GM23338 (cell line): Measurements from ENCODE around the gene AFF1. TPM values are rescaled to one million over a fixed set of nuclear protein-coding genes. Genes with fewer than 3 reads are reported as not detected.

ENCODE experiments used
- ATAC-seq: fragments of 200-7000 bp; cut with Tn5 transposase; 3 replicates; pipeline ENCODE4 v1.9.1; 2020
- DNase-seq: peaks from one replicate; pipeline ENCODE4 v3.0.0-alpha.2; 2015; ENCODE audit warnings: low spot score
- H2AFZ ChIP-seq: fragments of 200-600 bp; sonication (generic); 2 replicates; pipeline ENCODE4 v1.8.0; 2016; ENCODE audit warnings: antibody characterized with exemption, mild to moderate bottlenecking, moderate library complexity
- H3F3A ChIP-seq: fragments of 200-600 bp; sonication (generic); replicated peaks from 2 replicates; pipeline ENCODE4 v1.8.0; 2017; ENCODE audit warnings: antibody characterized with exemption, mixed run types, low read depth
- H3K27ac ChIP-seq: fragments of 200-600 bp; sonication (generic); 2 replicates; pipeline ENCODE4 v1.6.1; 2016; ENCODE audit warnings: low read depth
- H3K27me3 ChIP-seq: fragments of 200-600 bp; sonication (generic); 2 replicates; pipeline ENCODE4 v1.8.0; 2016; ENCODE audit warnings: mild to moderate bottlenecking, mixed run types, moderate library complexity; ENCODE audit not compliant: insufficient read depth
- H3K36me3 ChIP-seq: fragments of 200-600 bp; sonication (generic); 2 replicates; pipeline ENCODE4 v1.8.0; 2016; ENCODE audit warnings: mild to moderate bottlenecking; ENCODE audit not compliant: insufficient read depth
- H3K4me1 ChIP-seq: fragments of 200-600 bp; sonication (generic); 2 replicates; pipeline ENCODE4 v1.8.0; 2016; ENCODE audit warnings: mild to moderate bottlenecking, moderate library complexity; ENCODE audit not compliant: insufficient read depth
- H3K4me2 ChIP-seq: fragments of 200-600 bp; sonication (generic); 2 replicates; pipeline ENCODE4 v1.7.1; 2017; ENCODE audit warnings: mixed run types
- H3K4me3 ChIP-seq: fragments of 200-600 bp; sonication (generic); 2 replicates; pipeline ENCODE4 v1.6.1; 2016; ENCODE audit warnings: mixed run types
- H3K79me2 ChIP-seq: fragments of 200-600 bp; sonication (generic); replicated peaks from 2 replicates; pipeline ENCODE4 v1.8.0; 2017; ENCODE audit warnings: mild to moderate bottlenecking; ENCODE audit not compliant: insufficient read depth
- H3K9me2 ChIP-seq: fragments of 200-600 bp; sonication (generic); 2 replicates; pipeline ENCODE4 v1.8.0; 2017; ENCODE audit not compliant: insufficient read depth
- H4K20me1 ChIP-seq: fragments of 200-600 bp; sonication (generic); replicated peaks from 2 replicates; pipeline ENCODE4 v1.8.0; 2017; ENCODE audit warnings: mild to moderate bottlenecking; ENCODE audit not compliant: insufficient read depth
- H3K27ac Mint-ChIP-seq: 2 replicates; pipeline ENCODE4 v1.8.0; 2020; ENCODE audit warnings: inconsistent platforms, mild to moderate bottlenecking, moderate library complexity, mixed read lengths
- H3K27me3 Mint-ChIP-seq: 3 replicates; pipeline ENCODE4 v1.8.0; 2022; ENCODE audit warnings: low read depth, mild to moderate bottlenecking, moderate library complexity, mixed read lengths, inconsistent platforms; ENCODE audit not compliant: insufficient read depth, poor library complexity
- H3K36me3 Mint-ChIP-seq: 3 replicates; pipeline ENCODE4 v1.8.0; 2021; ENCODE audit warnings: low read depth, mild to moderate bottlenecking, inconsistent platforms, moderate library complexity, mixed read lengths
- H3K4me1 Mint-ChIP-seq: 3 replicates; pipeline ENCODE4 v1.8.0; 2020; ENCODE audit warnings: mild to moderate bottlenecking, inconsistent platforms, mixed read lengths
- H3K4me3 Mint-ChIP-seq: 3 replicates; pipeline ENCODE4 v1.8.0; 2021; ENCODE audit warnings: moderate library complexity, mild to moderate bottlenecking, inconsistent platforms, mixed read lengths
- H3K9me3 Mint-ChIP-seq: 3 replicates; pipeline ENCODE4 v1.8.0; 2020; ENCODE audit warnings: moderate library complexity, mild to moderate bottlenecking, inconsistent platforms, mixed read lengths
- CREB1 ChIP-seq: fragments of 250-450 bp; sonication (Bioruptor Pico); IDR thresholded peaks from 2 replicates; pipeline ENCODE4 v1.5.0; 2020; ENCODE audit warnings: low read depth, mild to moderate bottlenecking, moderate library complexity
- EZH2 ChIP-seq: fragments of 200-600 bp; sonication (generic); IDR thresholded peaks from one replicate; pipeline ENCODE4 v1.8.0; 2017; ENCODE audit warnings: antibody characterized with exemption, mild to moderate bottlenecking, low read depth; ENCODE audit not compliant: unreplicated experiment
- EZH2phosphoT487 ChIP-seq: fragments of 200-600 bp; sonication (generic); IDR thresholded peaks from one replicate; pipeline ENCODE4 v1.8.1; 2018; ENCODE audit warnings: antibody characterized with exemption; ENCODE audit not compliant: unreplicated experiment
- JUNB ChIP-seq: IDR thresholded peaks from one replicate; pipeline ENCODE4 v1.6.1; 2016; ENCODE audit warnings: antibody characterized with exemption; ENCODE audit not compliant: unreplicated experiment
- NANOG ChIP-seq: IDR thresholded peaks from 2 replicates; pipeline ENCODE4 v1.6.1; 2016; ENCODE audit warnings: antibody characterized with exemption, borderline replicate concordance
- POLR2AphosphoS5 ChIP-seq: IDR thresholded peaks from 2 replicates; pipeline ENCODE4 v1.6.1; 2016; ENCODE audit warnings: antibody characterized with exemption, low read depth
- STAT1 ChIP-seq: IDR thresholded peaks from one replicate; pipeline ENCODE4 v1.6.1; 2016; ENCODE audit warnings: antibody characterized with exemption; ENCODE audit not compliant: unreplicated experiment
- ZNF331 ChIP-seq: fragments of 250-450 bp; sonication (Bioruptor Pico); IDR thresholded peaks from 2 replicates; pipeline ENCODE4 v1.5.0; 2020; ENCODE audit warnings: low read depth, mild to moderate bottlenecking, moderate library complexity
- polyA plus RNA-seq: library from polyadenylated mRNA; unstranded; fragments of >200 nt; fragmentation: Nextera tagmentation; extraction: Ambion mirVana; gene quantifications from 2 replicates; pipeline ENCODE4 v1.2.1, GENCODE V29; 2016
- total RNA-seq: library from RNA; depleted of rRNA; stranded (reverse); fragments of >200 nt; shearing (Covaris generic); gene quantifications from 2 replicates; pipeline ENCODE4 v1.2.3, GENCODE V29; 2014
- TF ChIP-seq, protein P1 (sequence below): fragments of 250-450 bp; sonication (Bioruptor Pico); IDR thresholded peaks from 2 replicates; pipeline ENCODE4 v1.5.0; 2020; ENCODE audit warnings: mild to moderate bottlenecking, moderate library complexity
- TF ChIP-seq, protein P2 (sequence below): IDR thresholded peaks from one replicate; pipeline ENCODE4 v1.6.1; 2018; ENCODE audit warnings: antibody characterized with exemption; ENCODE audit not compliant: unreplicated experiment
- TF ChIP-seq, protein P3 (sequence below): IDR thresholded peaks from 2 replicates; pipeline ENCODE4 v1.6.1; 2016; ENCODE audit warnings: antibody characterized with exemption

Gene AFF1
- total and polyA plus RNA-seq, 2 experiments from 2014 or later: 42.6 to 67.2 TPM

- no peaks in the 10 kb centered on the region for H3F3A ChIP-seq
- peaks cover 49% of the 10 kb centered on the region for H3K4me1 ChIP-seq
- Mint-ChIP-seq H3K9me3 (no peaks in the 10 kb centered on the region; the same call in 2 of the 3 replicates), H3K4me3 (no peak overlapping the region), H3K27ac (0 out of 2 replicates have a peak overlapping the region, but pooled peaks have one; percentile 32), H3K4me1 (peaks cover 40% of the 10 kb centered on the region), H3K27me3 (peaks cover 2% of the 10 kb centered on the region), H3K36me3 (peaks cover 33% of the 10 kb centered on the region)
- H3K4me3 ChIP-seq: no peak overlapping the region
- no peak for TF ChIP-seq EZH2phosphoT487
- TF ChIP-seq CREB1 (CRISPR knock-in tag): no peak
- H3K27ac ChIP-seq: no peak overlapping the region
- no peaks in the 10 kb centered on the region; the same call in none of the 2 replicates for H4K20me1 ChIP-seq
- H2AFZ ChIP-seq: no peak overlapping the region
- ATAC-seq (no peak), DNase-seq (no peak)
- H3K27me3 ChIP-seq: no peaks in the 10 kb centered on the region
- H3K9me2 ChIP-seq: no peaks in the 10 kb centered on the region
- no peak overlapping the region for H3K4me2 ChIP-seq
- H3K79me2 ChIP-seq: peaks cover 86% of the 10 kb centered on the region
- H3K36me3 ChIP-seq: peaks cover 4% of the 10 kb centered on the region; the same call in 1 of the 2 replicates
These were observed 114.7 kb downstream of the AFF1 start for GRCh38 chr4:87049508-87049907.

DNA sequence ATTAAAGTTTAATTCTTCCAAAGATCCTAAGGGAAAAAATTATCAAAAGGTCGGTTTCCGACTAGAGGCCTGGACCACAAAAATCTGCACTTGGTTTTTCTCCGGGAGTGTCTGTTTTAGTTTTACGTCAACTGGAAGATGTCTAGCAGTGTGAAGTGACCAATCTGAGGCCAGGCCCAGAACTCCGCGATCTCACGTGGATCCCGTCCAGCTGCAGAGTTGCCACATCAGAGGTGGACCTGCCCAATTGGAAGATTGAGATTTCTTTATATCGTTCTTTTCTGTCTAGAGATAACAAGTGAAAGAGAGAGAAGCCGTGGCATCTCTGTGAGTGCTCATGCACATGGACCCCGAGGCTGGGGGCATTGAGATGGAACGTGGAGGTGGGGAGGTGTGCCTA lies 115.8 kb downstream of the AFF1 start:
- peaks cover 47% of the 10 kb centered on the region for H3K4me1 ChIP-seq
- no peaks in the 10 kb centered on the region for H3K27me3 ChIP-seq
- peaks cover 3% of the 10 kb centered on the region for H4K20me1 ChIP-seq
- DNase-seq (no peak), ATAC-seq (no peak)
- H3K27ac ChIP-seq: 0 out of 2 replicates have a peak overlapping the region, but pooled peaks have one; percentile 5
- no peak overlapping the region for H3K4me3 ChIP-seq
- Mint-ChIP-seq H3K27me3 (peaks cover 2% of the 10 kb centered on the region), H3K27ac (no peak overlapping the region), H3K4me1 (peaks cover 50% of the 10 kb centered on the region), H3K9me3 (no peaks in the 10 kb centered on the region; the same call in 2 of the 3 replicates), H3K4me3 (no peak overlapping the region), H3K36me3 (peaks cover 33% of the 10 kb centered on the region)
- H3K36me3 ChIP-seq: peaks cover 4% of the 10 kb centered on the region; the same call in 1 of the 2 replicates
- H3K9me2 ChIP-seq: no peaks in the 10 kb centered on the region
- no peak overlapping the region for H2AFZ ChIP-seq
- no peak overlapping the region for H3K4me2 ChIP-seq
- peaks cover 86% of the 10 kb centered on the region for H3K79me2 ChIP-seq
- H3F3A ChIP-seq: no peaks in the 10 kb centered on the region
- TF ChIP-seq ZNF331 (no peak), JUNB (no peak), POLR2AphosphoS5 (no peak), CREB1 (CRISPR knock-in tag) (no peak), EZH2 (no peak), EZH2phosphoT487 (no peak), STAT1 (no peak), NANOG (no peak)
- TF ChIP-seq, protein P1, sequence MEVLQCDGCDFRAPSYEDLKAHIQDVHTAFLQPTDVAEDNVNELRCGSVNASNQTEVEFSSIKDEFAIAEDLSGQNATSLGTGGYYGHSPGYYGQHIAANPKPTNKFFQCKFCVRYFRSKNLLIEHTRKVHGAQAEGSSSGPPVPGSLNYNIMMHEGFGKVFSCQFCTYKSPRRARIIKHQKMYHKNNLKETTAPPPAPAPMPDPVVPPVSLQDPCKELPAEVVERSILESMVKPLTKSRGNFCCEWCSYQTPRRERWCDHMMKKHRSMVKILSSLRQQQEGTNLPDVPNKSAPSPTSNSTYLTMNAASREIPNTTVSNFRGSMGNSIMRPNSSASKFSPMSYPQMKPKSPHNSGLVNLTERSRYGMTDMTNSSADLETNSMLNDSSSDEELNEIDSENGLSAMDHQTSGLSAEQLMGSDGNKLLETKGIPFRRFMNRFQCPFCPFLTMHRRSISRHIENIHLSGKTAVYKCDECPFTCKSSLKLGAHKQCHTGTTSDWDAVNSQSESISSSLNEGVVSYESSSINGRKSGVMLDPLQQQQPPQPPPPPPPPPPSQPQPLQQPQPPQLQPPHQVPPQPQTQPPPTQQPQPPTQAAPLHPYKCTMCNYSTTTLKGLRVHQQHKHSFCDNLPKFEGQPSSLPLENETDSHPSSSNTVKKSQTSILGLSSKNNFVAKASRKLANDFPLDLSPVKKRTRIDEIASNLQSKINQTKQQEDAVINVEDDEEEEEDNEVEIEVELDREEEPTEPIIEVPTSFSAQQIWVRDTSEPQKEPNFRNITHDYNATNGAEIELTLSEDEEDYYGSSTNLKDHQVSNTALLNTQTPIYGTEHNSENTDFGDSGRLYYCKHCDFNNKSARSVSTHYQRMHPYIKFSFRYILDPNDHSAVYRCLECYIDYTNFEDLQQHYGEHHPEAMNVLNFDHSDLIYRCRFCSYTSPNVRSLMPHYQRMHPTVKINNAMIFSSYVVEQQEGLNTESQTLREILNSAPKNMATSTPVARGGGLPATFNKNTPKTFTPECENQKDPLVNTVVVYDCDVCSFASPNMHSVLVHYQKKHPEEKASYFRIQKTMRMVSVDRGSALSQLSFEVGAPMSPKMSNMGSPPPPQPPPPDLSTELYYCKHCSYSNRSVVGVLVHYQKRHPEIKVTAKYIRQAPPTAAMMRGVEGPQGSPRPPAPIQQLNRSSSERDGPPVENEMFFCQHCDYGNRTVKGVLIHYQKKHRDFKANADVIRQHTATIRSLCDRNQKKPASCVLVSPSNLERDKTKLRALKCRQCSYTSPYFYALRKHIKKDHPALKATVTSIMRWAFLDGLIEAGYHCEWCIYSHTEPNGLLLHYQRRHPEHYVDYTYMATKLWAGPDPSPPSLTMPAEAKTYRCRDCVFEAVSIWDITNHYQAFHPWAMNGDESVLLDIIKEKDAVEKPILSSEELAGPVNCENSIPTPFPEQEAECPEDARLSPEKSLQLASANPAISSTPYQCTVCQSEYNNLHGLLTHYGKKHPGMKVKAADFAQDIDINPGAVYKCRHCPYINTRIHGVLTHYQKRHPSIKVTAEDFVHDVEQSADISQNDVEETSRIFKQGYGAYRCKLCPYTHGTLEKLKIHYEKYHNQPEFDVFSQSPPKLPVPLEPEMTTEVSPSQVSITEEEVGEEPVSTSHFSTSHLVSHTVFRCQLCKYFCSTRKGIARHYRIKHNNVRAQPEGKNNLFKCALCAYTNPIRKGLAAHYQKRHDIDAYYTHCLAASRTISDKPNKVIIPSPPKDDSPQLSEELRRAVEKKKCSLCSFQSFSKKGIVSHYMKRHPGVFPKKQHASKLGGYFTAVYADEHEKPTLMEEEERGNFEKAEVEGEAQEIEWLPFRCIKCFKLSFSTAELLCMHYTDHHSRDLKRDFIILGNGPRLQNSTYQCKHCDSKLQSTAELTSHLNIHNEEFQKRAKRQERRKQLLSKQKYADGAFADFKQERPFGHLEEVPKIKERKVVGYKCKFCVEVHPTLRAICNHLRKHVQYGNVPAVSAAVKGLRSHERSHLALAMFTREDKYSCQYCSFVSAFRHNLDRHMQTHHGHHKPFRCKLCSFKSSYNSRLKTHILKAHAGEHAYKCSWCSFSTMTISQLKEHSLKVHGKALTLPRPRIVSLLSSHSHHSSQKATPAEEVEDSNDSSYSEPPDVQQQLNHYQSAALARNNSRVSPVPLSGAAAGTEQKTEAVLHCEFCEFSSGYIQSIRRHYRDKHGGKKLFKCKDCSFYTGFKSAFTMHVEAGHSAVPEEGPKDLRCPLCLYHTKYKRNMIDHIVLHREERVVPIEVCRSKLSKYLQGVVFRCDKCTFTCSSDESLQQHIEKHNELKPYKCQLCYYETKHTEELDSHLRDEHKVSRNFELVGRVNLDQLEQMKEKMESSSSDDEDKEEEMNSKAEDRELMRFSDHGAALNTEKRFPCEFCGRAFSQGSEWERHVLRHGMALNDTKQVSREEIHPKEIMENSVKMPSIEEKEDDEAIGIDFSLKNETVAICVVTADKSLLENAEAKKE (CRISPR knock-in tag): no peak
- TF ChIP-seq, protein P2, sequence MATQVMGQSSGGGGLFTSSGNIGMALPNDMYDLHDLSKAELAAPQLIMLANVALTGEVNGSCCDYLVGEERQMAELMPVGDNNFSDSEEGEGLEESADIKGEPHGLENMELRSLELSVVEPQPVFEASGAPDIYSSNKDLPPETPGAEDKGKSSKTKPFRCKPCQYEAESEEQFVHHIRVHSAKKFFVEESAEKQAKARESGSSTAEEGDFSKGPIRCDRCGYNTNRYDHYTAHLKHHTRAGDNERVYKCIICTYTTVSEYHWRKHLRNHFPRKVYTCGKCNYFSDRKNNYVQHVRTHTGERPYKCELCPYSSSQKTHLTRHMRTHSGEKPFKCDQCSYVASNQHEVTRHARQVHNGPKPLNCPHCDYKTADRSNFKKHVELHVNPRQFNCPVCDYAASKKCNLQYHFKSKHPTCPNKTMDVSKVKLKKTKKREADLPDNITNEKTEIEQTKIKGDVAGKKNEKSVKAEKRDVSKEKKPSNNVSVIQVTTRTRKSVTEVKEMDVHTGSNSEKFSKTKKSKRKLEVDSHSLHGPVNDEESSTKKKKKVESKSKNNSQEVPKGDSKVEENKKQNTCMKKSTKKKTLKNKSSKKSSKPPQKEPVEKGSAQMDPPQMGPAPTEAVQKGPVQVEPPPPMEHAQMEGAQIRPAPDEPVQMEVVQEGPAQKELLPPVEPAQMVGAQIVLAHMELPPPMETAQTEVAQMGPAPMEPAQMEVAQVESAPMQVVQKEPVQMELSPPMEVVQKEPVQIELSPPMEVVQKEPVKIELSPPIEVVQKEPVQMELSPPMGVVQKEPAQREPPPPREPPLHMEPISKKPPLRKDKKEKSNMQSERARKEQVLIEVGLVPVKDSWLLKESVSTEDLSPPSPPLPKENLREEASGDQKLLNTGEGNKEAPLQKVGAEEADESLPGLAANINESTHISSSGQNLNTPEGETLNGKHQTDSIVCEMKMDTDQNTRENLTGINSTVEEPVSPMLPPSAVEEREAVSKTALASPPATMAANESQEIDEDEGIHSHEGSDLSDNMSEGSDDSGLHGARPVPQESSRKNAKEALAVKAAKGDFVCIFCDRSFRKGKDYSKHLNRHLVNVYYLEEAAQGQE: no peak
- TF ChIP-seq, protein P3, sequence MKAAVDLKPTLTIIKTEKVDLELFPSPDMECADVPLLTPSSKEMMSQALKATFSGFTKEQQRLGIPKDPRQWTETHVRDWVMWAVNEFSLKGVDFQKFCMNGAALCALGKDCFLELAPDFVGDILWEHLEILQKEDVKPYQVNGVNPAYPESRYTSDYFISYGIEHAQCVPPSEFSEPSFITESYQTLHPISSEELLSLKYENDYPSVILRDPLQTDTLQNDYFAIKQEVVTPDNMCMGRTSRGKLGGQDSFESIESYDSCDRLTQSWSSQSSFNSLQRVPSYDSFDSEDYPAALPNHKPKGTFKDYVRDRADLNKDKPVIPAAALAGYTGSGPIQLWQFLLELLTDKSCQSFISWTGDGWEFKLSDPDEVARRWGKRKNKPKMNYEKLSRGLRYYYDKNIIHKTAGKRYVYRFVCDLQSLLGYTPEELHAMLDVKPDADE: no peak
